H7 (cell line): ENCODE data around the gene EFCAB7. TPM values are rescaled to one million over a fixed set of nuclear protein-coding genes. Genes with fewer than 3 reads are reported as not detected.

Source experiments
- DNase-seq: peaks from one replicate; pipeline ENCODE4 v3.0.0; 2012
- H3K27me3 ChIP-seq: 2 replicates; pipeline ENCODE4 v1.6.0; 2011; ENCODE audit warnings: mild to moderate bottlenecking, low read length; ENCODE audit not compliant: control insufficient read depth, insufficient read depth
- H3K36me3 ChIP-seq: replicated peaks from 2 replicates; pipeline ENCODE4 v1.5.1; 2011; ENCODE audit warnings: low read length; ENCODE audit not compliant: control insufficient read depth, insufficient read depth
- H3K4me3 ChIP-seq: 2 replicates; pipeline ENCODE4 v1.5.1; 2011; ENCODE audit warnings: low read depth, mild to moderate bottlenecking, control low read depth, low read length, moderate library complexity; ENCODE audit not compliant: insufficient read depth
- total RNA-seq: library from RNA; depleted of rRNA; stranded (reverse); fragments of >200 nt; shearing (Covaris generic); gene quantifications from 2 replicates; pipeline ENCODE4 v1.2.3, GENCODE V29; 2014

EFCAB7 gene
- total RNA-seq, 1 experiment from 2014 or later: 4.7 TPM

DNA sequence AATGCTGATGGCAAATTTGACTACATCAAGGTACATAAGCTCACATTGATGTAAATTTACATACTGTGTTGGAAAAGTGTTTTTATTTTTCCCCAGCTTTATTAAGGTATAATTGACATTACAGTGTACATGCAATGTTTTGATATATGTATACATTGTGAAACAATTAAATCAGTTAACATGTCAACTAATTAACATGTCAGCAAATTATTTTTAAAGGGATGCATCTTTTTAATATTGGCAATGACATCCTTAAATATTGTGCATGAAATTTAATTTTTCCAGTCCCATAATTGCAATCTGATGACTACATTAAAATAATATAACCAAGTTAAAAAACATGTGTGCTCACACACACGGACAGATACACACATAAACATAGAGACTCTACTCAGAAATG, 9.4 kb downstream of the EFCAB7 start:
- no peak for DNase-seq

DNA sequence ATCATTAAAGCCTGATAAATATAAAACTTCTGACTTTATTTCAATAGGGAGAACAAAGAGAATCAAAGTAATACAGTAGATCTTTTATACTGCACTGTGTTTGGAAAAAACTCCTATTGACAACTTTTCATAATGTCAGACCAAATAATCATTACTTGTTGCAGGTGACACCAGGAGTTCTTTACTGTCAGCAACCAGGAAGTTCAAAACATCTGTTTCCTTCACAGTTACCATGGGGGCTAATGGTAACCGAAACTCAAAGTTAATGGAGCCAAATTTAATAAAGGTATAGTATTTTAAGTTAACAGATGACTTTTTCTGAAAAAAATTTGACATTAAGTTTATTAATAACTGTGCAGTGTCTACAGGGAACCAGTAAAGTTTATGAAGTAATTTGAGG, 10.6 kb downstream of the EFCAB7 start:
- Histone ChIP-seq H3K4me3 (no peak overlapping the region), H3K36me3 (no peaks in the 10 kb centered on the region), H3K27me3 (no peaks in the 10 kb centered on the region)
- DNase-seq: no peak

More for the DNA sequence above, 9.4 kb downstream of the EFCAB7 start:
- H3K4me3 ChIP-seq: no peak overlapping the region
- H3K27me3 ChIP-seq: no peaks in the 10 kb centered on the region
- no peaks in the 10 kb centered on the region for H3K36me3 ChIP-seq

DNA sequence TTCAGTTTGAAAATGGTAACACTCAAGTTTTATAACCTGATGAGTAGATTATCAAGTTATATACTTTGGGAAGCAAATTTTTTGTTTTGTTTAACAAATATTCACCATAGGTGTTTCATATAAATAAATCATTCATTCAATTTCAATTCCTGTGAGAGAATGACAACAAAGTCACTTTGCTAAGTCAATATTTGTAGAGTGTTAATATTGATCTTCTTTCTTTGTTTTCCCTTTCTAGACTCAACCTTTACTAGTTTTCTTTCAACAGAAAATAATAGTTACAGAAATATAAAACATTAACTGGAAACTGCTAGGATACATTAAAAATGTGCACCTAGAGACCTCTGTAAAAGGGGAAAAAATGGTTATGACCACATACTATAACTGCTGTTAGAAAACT, 11.1 kb downstream of the EFCAB7 start:
- H3K27me3 ChIP-seq: no peaks in the 10 kb centered on the region
- DNase-seq: no peak
- no peaks in the 10 kb centered on the region for H3K36me3 ChIP-seq
- H3K4me3 ChIP-seq: no peak overlapping the region

DNA sequence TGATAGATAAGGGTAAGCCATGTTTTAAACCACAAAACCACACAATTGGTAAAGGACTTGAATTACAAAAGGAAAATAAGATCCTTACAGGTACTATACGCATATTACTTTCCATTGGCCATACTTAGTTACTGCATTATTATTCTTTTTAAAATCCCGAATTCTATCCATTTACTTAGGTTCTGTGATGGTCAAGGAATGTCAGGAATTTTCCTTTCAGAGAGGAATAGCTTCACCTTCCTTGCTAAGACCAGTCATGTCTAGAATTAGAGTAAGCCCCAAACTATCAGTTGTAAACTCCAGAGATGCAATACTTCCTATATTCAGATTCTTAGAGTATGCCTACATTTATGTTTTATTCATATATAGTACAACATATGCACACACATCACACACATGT, 13.7 kb downstream of the EFCAB7 start:
- Histone ChIP-seq H3K36me3 (no peaks in the 10 kb centered on the region), H3K27me3 (no peaks in the 10 kb centered on the region), H3K4me3 (no peak overlapping the region)
- DNase-seq: no peak

DNA sequence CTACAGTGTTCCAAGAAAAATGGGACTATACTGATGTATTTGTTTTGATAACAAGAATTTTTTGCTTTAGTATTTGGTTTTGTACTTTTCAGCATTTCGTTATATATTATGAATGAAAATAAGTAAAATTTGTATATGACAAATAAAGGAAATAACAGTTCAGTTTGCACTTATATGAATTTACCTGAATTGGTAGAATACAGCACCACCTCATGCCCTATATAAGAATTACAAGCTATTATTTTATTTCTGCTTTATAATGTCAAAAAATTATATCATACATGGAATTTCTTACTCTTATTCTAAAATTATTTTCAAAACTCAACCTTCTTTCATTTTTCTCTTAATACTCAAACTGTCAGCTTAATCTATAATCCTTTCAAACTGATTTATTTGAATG, 14.6 kb downstream of the EFCAB7 start:
- no peak overlapping the region for H3K4me3 ChIP-seq
- no peaks in the 10 kb centered on the region for H3K36me3 ChIP-seq
- no peak for DNase-seq
- no peaks in the 10 kb centered on the region for H3K27me3 ChIP-seq

- Histone ChIP-seq H3K27me3 (no peaks in the 10 kb centered on the region), H3K36me3 (no peaks in the 10 kb centered on the region), H3K4me3 (no peak overlapping the region)
- no peak for DNase-seq
These were observed 22.5 kb downstream of the EFCAB7 start for GRCh38 chr1:63545780-63546179.

GRCh38 chr1:63547621-63548294, 24.4 kb downstream of the EFCAB7 start:
- Histone ChIP-seq H3K27me3 (no peaks in the 10 kb centered on the region), H3K36me3 (no peaks in the 10 kb centered on the region), H3K4me3 (no peak overlapping the region)
- no peak for DNase-seq

DNA sequence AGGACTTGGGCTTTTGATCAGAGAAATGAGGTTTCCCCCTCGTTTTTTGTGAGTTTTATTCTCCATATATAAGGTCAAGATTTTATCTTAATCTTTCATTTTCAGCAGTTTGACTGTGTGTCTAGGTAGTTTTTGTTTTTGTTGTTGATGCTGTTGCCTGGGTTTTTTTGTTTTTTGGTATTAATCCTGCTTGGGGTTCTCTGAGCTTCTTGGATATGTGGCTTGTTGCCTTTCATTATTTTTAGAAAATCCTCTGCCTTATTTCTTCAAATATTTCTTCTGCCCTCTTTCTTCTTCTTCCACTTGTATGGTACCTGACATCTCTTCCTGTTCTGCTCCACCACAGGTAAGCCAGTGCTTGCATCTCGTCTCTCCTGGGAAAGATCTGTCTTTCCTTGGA, 25.0 kb downstream of the EFCAB7 start:
- Histone ChIP-seq H3K27me3 (no peaks in the 10 kb centered on the region), H3K36me3 (no peaks in the 10 kb centered on the region), H3K4me3 (no peak overlapping the region)
- DNase-seq: no peak

- Histone ChIP-seq H3K4me3 (no peak overlapping the region), H3K36me3 (no peaks in the 10 kb centered on the region), H3K27me3 (no peaks in the 10 kb centered on the region)
- no peak for DNase-seq
These were observed 25.6 kb downstream of the EFCAB7 start for GRCh38 chr1:63548877-63549276.

GRCh38 chr1:63555480-63555879, 32.2 kb downstream of the EFCAB7 start:
- Histone ChIP-seq H3K27me3 (no peaks in the 10 kb centered on the region), H3K36me3 (no peaks in the 10 kb centered on the region), H3K4me3 (no peak overlapping the region)
- DNase-seq: no peak

DNA sequence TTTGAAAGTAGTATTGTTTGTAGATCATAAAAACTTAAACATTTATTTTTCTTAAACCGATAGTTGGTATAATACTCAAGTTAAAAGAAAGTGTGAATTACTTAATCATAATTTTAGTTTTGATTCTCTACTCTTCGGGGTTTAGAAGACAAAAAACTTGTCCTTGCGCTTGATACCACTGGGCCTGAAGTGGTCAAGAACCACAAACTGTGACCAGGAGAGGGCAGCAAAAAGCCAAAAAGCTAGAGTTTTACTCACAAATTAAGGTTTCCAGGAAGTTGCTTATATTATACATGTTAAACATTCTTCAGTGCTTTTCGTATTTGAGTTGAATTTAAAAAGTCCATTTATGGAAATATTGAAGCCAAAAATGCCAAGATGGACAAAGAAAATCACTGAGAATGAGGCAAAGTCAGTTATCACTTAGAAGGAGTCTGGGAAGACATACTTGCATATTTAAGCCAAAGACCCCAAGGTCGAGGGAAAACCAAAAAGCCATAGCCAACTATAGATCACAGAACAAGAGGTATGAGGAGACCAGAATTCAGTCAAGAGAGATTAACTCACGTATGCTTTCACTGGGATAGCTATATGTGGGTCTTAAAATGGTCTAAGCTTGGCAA, 34.2 kb downstream of the EFCAB7 start:
- DNase-seq: peak; percentile 16
- H3K4me3 ChIP-seq: no peak overlapping the region
- H3K36me3 ChIP-seq: no peaks in the 10 kb centered on the region
- no peaks in the 10 kb centered on the region for H3K27me3 ChIP-seq

- no peak for DNase-seq
- no peaks in the 10 kb centered on the region for H3K36me3 ChIP-seq
- no peak overlapping the region for H3K4me3 ChIP-seq
- no peaks in the 10 kb centered on the region for H3K27me3 ChIP-seq
These were observed 36.0 kb downstream of the EFCAB7 start for GRCh38 chr1:63559357-63559756.

GRCh38 chr1:63563745-63564144, 40.4 kb downstream of the EFCAB7 start:
- Histone ChIP-seq H3K4me3 (no peak overlapping the region), H3K27me3 (no peaks in the 10 kb centered on the region), H3K36me3 (no peaks in the 10 kb centered on the region)
- no peak for DNase-seq

GRCh38 chr1:63569068-63569467, 45.7 kb downstream of the EFCAB7 start:
- no peaks in the 10 kb centered on the region for H3K36me3 ChIP-seq
- H3K4me3 ChIP-seq: no peak overlapping the region
- H3K27me3 ChIP-seq: no peaks in the 10 kb centered on the region
- DNase-seq: no peak

DNA sequence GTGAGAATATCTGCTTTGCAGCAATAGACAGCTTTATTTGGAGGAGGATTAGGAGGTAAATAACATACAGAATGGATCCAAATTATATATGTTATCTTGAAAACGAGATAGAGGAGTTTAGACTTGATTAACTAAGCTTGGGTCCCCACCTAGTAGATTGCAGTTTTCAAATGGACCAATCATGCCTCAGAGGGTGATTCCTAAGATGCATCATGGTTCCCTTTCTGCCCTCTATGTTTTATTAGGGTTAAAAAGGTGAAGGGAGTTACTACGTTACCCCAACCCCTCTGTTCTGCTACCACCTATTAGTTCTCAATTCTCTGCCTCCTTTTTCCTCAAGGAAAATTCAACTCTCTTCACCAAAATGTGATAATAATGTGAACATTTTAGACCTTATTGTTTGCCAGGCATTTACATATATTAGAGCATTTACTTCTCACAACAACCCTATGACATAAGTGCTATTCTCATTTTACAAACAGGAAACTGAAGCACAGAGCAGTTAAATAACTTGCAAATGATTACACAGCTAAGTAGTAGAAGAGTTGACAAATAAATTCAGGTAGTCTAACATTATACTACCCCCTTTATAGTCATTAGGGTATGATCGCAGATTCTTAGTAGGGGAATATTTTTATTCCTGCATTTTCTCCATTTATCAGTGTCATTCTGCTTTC, 46.5 kb downstream of the EFCAB7 start:
- H3K27me3 ChIP-seq: no peaks in the 10 kb centered on the region
- no peak overlapping the region for H3K4me3 ChIP-seq
- no peaks in the 10 kb centered on the region for H3K36me3 ChIP-seq
- DNase-seq: no peak
